GM23338 (cell line): ENCODE data around the gene SPIRE1. TPM values are rescaled to one million over a fixed set of nuclear protein-coding genes. Genes with fewer than 3 reads are reported as not detected.

ENCODE experiments used
- ATAC-seq: fragments of 200-7000 bp; cut with Tn5 transposase; 3 replicates; pipeline ENCODE4 v1.9.1; 2020
- DNase-seq: peaks from one replicate; pipeline ENCODE4 v3.0.0-alpha.2; 2015; ENCODE audit warnings: low spot score
- H2AFZ ChIP-seq: fragments of 200-600 bp; sonication (generic); 2 replicates; pipeline ENCODE4 v1.8.0; 2016; ENCODE audit warnings: antibody characterized with exemption, mild to moderate bottlenecking, moderate library complexity
- H3F3A ChIP-seq: fragments of 200-600 bp; sonication (generic); replicated peaks from 2 replicates; pipeline ENCODE4 v1.8.0; 2017; ENCODE audit warnings: antibody characterized with exemption, mixed run types, low read depth
- H3K27ac ChIP-seq: fragments of 200-600 bp; sonication (generic); 2 replicates; pipeline ENCODE4 v1.6.1; 2016; ENCODE audit warnings: low read depth
- H3K27me3 ChIP-seq: fragments of 200-600 bp; sonication (generic); 2 replicates; pipeline ENCODE4 v1.8.0; 2016; ENCODE audit warnings: mild to moderate bottlenecking, mixed run types, moderate library complexity; ENCODE audit not compliant: insufficient read depth
- H3K36me3 ChIP-seq: fragments of 200-600 bp; sonication (generic); 2 replicates; pipeline ENCODE4 v1.8.0; 2016; ENCODE audit warnings: mild to moderate bottlenecking; ENCODE audit not compliant: insufficient read depth
- H3K4me1 ChIP-seq: fragments of 200-600 bp; sonication (generic); 2 replicates; pipeline ENCODE4 v1.8.0; 2016; ENCODE audit warnings: mild to moderate bottlenecking, moderate library complexity; ENCODE audit not compliant: insufficient read depth
- H3K4me2 ChIP-seq: fragments of 200-600 bp; sonication (generic); 2 replicates; pipeline ENCODE4 v1.7.1; 2017; ENCODE audit warnings: mixed run types
- H3K4me3 ChIP-seq: fragments of 200-600 bp; sonication (generic); 2 replicates; pipeline ENCODE4 v1.6.1; 2016; ENCODE audit warnings: mixed run types
- H3K79me2 ChIP-seq: fragments of 200-600 bp; sonication (generic); replicated peaks from 2 replicates; pipeline ENCODE4 v1.8.0; 2017; ENCODE audit warnings: mild to moderate bottlenecking; ENCODE audit not compliant: insufficient read depth
- H3K9me2 ChIP-seq: fragments of 200-600 bp; sonication (generic); 2 replicates; pipeline ENCODE4 v1.8.0; 2017; ENCODE audit not compliant: insufficient read depth
- H4K20me1 ChIP-seq: fragments of 200-600 bp; sonication (generic); replicated peaks from 2 replicates; pipeline ENCODE4 v1.8.0; 2017; ENCODE audit warnings: mild to moderate bottlenecking; ENCODE audit not compliant: insufficient read depth
- H3K27ac Mint-ChIP-seq: 2 replicates; pipeline ENCODE4 v1.8.0; 2020; ENCODE audit warnings: inconsistent platforms, mild to moderate bottlenecking, moderate library complexity, mixed read lengths
- H3K27me3 Mint-ChIP-seq: 3 replicates; pipeline ENCODE4 v1.8.0; 2022; ENCODE audit warnings: low read depth, mild to moderate bottlenecking, moderate library complexity, mixed read lengths, inconsistent platforms; ENCODE audit not compliant: insufficient read depth, poor library complexity
- H3K36me3 Mint-ChIP-seq: 3 replicates; pipeline ENCODE4 v1.8.0; 2021; ENCODE audit warnings: low read depth, mild to moderate bottlenecking, inconsistent platforms, moderate library complexity, mixed read lengths
- H3K4me1 Mint-ChIP-seq: 3 replicates; pipeline ENCODE4 v1.8.0; 2020; ENCODE audit warnings: mild to moderate bottlenecking, inconsistent platforms, mixed read lengths
- H3K4me3 Mint-ChIP-seq: 3 replicates; pipeline ENCODE4 v1.8.0; 2021; ENCODE audit warnings: moderate library complexity, mild to moderate bottlenecking, inconsistent platforms, mixed read lengths
- H3K9me3 Mint-ChIP-seq: 3 replicates; pipeline ENCODE4 v1.8.0; 2020; ENCODE audit warnings: moderate library complexity, mild to moderate bottlenecking, inconsistent platforms, mixed read lengths
- EZH2phosphoT487 ChIP-seq: fragments of 200-600 bp; sonication (generic); IDR thresholded peaks from one replicate; pipeline ENCODE4 v1.8.1; 2018; ENCODE audit warnings: antibody characterized with exemption; ENCODE audit not compliant: unreplicated experiment
- JUNB ChIP-seq: IDR thresholded peaks from one replicate; pipeline ENCODE4 v1.6.1; 2016; ENCODE audit warnings: antibody characterized with exemption; ENCODE audit not compliant: unreplicated experiment
- POLR2AphosphoS5 ChIP-seq: IDR thresholded peaks from 2 replicates; pipeline ENCODE4 v1.6.1; 2016; ENCODE audit warnings: antibody characterized with exemption, low read depth
- REST ChIP-seq: IDR thresholded peaks from one replicate; pipeline ENCODE4 v1.6.1; 2018; ENCODE audit warnings: antibody characterized with exemption; ENCODE audit not compliant: unreplicated experiment
- ZNF114 ChIP-seq: fragments of 250-450 bp; sonication (Bioruptor Pico); IDR thresholded peaks from 2 replicates; pipeline ENCODE4 v1.5.0; 2020; ENCODE audit warnings: mild to moderate bottlenecking, moderate library complexity
- ZNF331 ChIP-seq: fragments of 250-450 bp; sonication (Bioruptor Pico); IDR thresholded peaks from 2 replicates; pipeline ENCODE4 v1.5.0; 2020; ENCODE audit warnings: low read depth, mild to moderate bottlenecking, moderate library complexity
- polyA plus RNA-seq: library from polyadenylated mRNA; unstranded; fragments of >200 nt; fragmentation: Nextera tagmentation; extraction: Ambion mirVana; gene quantifications from 2 replicates; pipeline ENCODE4 v1.2.1, GENCODE V29; 2016
- total RNA-seq: library from RNA; depleted of rRNA; stranded (reverse); fragments of >200 nt; shearing (Covaris generic); gene quantifications from 2 replicates; pipeline ENCODE4 v1.2.3, GENCODE V29; 2014
- TF ChIP-seq, protein P1 (sequence below): fragments of 250-450 bp; sonication (Bioruptor Pico); IDR thresholded peaks from 2 replicates; pipeline ENCODE4 v1.5.0; 2020; ENCODE audit warnings: mild to moderate bottlenecking, moderate library complexity

SPIRE1 gene
- total and polyA plus RNA-seq, 2 experiments from 2014 or later, result 2.9 to 15.5 TPM

DNA sequence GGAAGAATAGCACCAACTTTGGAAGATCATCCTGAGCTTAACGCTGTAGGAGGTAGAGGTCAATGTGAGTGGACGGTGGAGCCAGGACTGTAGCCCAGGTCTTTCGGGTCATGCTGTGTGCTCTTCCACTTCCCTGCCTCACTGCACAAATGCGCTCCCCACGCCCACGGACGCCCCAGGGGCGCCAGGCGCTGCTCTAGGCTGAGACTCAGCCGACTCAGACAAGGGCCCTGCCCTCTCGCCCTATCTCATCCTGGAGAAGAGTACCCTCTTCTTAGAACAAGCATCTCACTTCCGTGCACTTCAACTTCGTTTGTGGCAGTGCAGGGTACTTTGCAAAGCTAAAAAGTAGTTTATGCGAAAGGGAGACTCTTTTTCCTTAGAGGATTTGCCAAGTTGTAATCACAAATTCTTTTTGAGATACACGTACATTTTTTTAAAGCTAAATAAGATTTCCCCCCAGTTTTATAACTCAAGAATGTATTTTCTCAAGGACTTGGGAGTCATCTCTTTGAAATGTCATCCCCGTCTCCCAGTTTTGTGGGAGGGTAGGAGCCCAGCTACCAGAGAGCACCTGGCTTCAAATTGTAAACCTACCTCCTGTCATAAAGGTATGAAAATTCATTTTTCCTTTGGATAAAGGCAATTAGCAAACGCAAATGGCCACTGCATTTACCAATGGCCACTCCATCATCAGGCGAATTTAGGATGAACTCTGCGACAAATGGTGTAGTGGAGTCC is 251.4 kb downstream of the SPIRE1 start:
- no peak overlapping the region for H3K4me2 ChIP-seq
- Mint-ChIP-seq H3K9me3 (no peaks in the 10 kb centered on the region), H3K36me3 (peaks cover 3% of the 10 kb centered on the region; the same call in 1 of the 3 replicates), H3K4me3 (peak overlapping the region; percentile 39; the same call in 2 of the 3 replicates), H3K4me1 (peaks cover 16% of the 10 kb centered on the region), H3K27me3 (peaks cover 38% of the 10 kb centered on the region), H3K27ac (no peak overlapping the region)
- 0 out of 2 replicates have a peak, but pooled peaks cover 10% of the 10 kb centered on the region for H3F3A ChIP-seq
- H4K20me1 ChIP-seq, result no peaks in the 10 kb centered on the region
- H2AFZ ChIP-seq, result no peak overlapping the region
- no peak for DNase-seq
- H3K27me3 ChIP-seq, result peaks cover 34% of the 10 kb centered on the region
- no peak for ATAC-seq
- no peak overlapping the region for H3K4me3 ChIP-seq
- TF ChIP-seq ZNF114 (CRISPR knock-in tag) (no peak), JUNB (no peak), EZH2phosphoT487 (no peak), ZNF331 (CRISPR knock-in tag) (no peak), REST (no peak), POLR2AphosphoS5 (no peak)
- TF ChIP-seq, protein P1, sequence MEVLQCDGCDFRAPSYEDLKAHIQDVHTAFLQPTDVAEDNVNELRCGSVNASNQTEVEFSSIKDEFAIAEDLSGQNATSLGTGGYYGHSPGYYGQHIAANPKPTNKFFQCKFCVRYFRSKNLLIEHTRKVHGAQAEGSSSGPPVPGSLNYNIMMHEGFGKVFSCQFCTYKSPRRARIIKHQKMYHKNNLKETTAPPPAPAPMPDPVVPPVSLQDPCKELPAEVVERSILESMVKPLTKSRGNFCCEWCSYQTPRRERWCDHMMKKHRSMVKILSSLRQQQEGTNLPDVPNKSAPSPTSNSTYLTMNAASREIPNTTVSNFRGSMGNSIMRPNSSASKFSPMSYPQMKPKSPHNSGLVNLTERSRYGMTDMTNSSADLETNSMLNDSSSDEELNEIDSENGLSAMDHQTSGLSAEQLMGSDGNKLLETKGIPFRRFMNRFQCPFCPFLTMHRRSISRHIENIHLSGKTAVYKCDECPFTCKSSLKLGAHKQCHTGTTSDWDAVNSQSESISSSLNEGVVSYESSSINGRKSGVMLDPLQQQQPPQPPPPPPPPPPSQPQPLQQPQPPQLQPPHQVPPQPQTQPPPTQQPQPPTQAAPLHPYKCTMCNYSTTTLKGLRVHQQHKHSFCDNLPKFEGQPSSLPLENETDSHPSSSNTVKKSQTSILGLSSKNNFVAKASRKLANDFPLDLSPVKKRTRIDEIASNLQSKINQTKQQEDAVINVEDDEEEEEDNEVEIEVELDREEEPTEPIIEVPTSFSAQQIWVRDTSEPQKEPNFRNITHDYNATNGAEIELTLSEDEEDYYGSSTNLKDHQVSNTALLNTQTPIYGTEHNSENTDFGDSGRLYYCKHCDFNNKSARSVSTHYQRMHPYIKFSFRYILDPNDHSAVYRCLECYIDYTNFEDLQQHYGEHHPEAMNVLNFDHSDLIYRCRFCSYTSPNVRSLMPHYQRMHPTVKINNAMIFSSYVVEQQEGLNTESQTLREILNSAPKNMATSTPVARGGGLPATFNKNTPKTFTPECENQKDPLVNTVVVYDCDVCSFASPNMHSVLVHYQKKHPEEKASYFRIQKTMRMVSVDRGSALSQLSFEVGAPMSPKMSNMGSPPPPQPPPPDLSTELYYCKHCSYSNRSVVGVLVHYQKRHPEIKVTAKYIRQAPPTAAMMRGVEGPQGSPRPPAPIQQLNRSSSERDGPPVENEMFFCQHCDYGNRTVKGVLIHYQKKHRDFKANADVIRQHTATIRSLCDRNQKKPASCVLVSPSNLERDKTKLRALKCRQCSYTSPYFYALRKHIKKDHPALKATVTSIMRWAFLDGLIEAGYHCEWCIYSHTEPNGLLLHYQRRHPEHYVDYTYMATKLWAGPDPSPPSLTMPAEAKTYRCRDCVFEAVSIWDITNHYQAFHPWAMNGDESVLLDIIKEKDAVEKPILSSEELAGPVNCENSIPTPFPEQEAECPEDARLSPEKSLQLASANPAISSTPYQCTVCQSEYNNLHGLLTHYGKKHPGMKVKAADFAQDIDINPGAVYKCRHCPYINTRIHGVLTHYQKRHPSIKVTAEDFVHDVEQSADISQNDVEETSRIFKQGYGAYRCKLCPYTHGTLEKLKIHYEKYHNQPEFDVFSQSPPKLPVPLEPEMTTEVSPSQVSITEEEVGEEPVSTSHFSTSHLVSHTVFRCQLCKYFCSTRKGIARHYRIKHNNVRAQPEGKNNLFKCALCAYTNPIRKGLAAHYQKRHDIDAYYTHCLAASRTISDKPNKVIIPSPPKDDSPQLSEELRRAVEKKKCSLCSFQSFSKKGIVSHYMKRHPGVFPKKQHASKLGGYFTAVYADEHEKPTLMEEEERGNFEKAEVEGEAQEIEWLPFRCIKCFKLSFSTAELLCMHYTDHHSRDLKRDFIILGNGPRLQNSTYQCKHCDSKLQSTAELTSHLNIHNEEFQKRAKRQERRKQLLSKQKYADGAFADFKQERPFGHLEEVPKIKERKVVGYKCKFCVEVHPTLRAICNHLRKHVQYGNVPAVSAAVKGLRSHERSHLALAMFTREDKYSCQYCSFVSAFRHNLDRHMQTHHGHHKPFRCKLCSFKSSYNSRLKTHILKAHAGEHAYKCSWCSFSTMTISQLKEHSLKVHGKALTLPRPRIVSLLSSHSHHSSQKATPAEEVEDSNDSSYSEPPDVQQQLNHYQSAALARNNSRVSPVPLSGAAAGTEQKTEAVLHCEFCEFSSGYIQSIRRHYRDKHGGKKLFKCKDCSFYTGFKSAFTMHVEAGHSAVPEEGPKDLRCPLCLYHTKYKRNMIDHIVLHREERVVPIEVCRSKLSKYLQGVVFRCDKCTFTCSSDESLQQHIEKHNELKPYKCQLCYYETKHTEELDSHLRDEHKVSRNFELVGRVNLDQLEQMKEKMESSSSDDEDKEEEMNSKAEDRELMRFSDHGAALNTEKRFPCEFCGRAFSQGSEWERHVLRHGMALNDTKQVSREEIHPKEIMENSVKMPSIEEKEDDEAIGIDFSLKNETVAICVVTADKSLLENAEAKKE (CRISPR knock-in tag), result no peak
- peaks cover 15% of the 10 kb centered on the region for H3K4me1 ChIP-seq
- no peaks in the 10 kb centered on the region for H3K36me3 ChIP-seq
- H3K79me2 ChIP-seq, result peaks cover 18% of the 10 kb centered on the region
- H3K9me2 ChIP-seq, result no peaks in the 10 kb centered on the region
- no peak overlapping the region for H3K27ac ChIP-seq
